Fibroblast of the conjunctiva (primary cell): Measurements from ENCODE around the gene HIBADH.
"Not testable (repeated sequence)": the region's sequence is repeated elsewhere in the genome, so short reads cannot be mapped to it uniquely, and the experiment has no call there.

Experiments used
- DNase-seq: peaks from one replicate; pipeline ENCODE4 v3.0.0-alpha.2; 2010; ENCODE audit warnings: low read depth

HIBADH gene

GRCh38 chr7:27547401-27547800, 115.3 kb downstream of the HIBADH start:
- DNase-seq: no peak

GRCh38 chr7:27546610-27547009, 116.1 kb downstream of the HIBADH start:
- DNase-seq: no peak

GRCh38 chr7:27535795-27536194, 126.9 kb downstream of the HIBADH start:
- no peak for DNase-seq

- no peak for DNase-seq
Measured at GRCh38 chr7:27533652-27534081, 129.0 kb downstream of the HIBADH start.

GRCh38 chr7:27532314-27532713, 130.4 kb downstream of the HIBADH start:
- DNase-seq: no peak

- DNase-seq: no peak
Measured at GRCh38 chr7:27527348-27527714, 135.4 kb downstream of the HIBADH start.

- no peak for DNase-seq
Measured at GRCh38 chr7:27526611-27527347, 135.9 kb downstream of the HIBADH start.

- no peak for DNase-seq
Measured at GRCh38 chr7:27526131-27526530, 136.6 kb downstream of the HIBADH start.

GRCh38 chr7:27523321-27523720, 139.4 kb downstream of the HIBADH start:
- DNase-seq: no peak

GRCh38 chr7:27522566-27522965, 140.1 kb downstream of the HIBADH start:
- DNase-seq: no peak

GRCh38 chr7:27520815-27521790, 141.6 kb downstream of the HIBADH start:
- DNase-seq: peak; percentile 86

- DNase-seq: no peak
Measured at GRCh38 chr7:27519793-27520469, 142.8 kb downstream of the HIBADH start.

- no peak for DNase-seq
Measured at GRCh38 chr7:27518561-27519350, 143.9 kb downstream of the HIBADH start.

- no peak for DNase-seq
Measured at GRCh38 chr7:27516421-27516820, 146.3 kb downstream of the HIBADH start.

- no peak for DNase-seq
Measured at GRCh38 chr7:27515933-27516332, 146.8 kb downstream of the HIBADH start.

GRCh38 chr7:27514861-27515260, 147.8 kb downstream of the HIBADH start:
- no peak for DNase-seq

- no peak for DNase-seq
Measured at GRCh38 chr7:27513885-27514284, 148.8 kb downstream of the HIBADH start.

- not testable (repeated sequence) for DNase-seq
Measured at GRCh38 chr7:27511370-27511769, 151.3 kb downstream of the HIBADH start.

GRCh38 chr7:27510541-27510940, 152.1 kb downstream of the HIBADH start:
- no peak for DNase-seq

- not testable (repeated sequence) for DNase-seq
Measured at GRCh38 chr7:27501879-27502278, 160.8 kb downstream of the HIBADH start.

GRCh38 chr7:27501001-27501400, 161.7 kb downstream of the HIBADH start:
- no peak for DNase-seq

GRCh38 chr7:27492224-27492623, 170.5 kb downstream of the HIBADH start:
- no peak for DNase-seq
